HCT116 (cell line): ENCODE measurements around the gene NECAB3. TPM values are rescaled to one million over a fixed set of nuclear protein-coding genes. Genes with fewer than 3 reads are reported as not detected.
A peak's percentile ranks its signal among the peaks of the same experiment; 100 is the strongest.

Source experiments
- ATAC-seq: fragments of 200-7000 bp; cut with Tn5 transposase; 2 replicates; pipeline ENCODE4 v1.9.1; 2020; ENCODE audit warnings: mild to moderate bottlenecking, moderate library complexity
- BruUV-seq: library from RNA; stranded (reverse); fragments of 400-500 nt; replicated peaks from 2 replicates; lab custom pipeline; 2021; lab: Mats Ljungman, UMichigan
- CTCF ChIA-PET: fragments of 300-600 bp; sonication (Branson Sonifier 250); formaldehyde crosslinking; loops from one replicate; lab custom pipeline; 2021; ENCODE audit warnings: antibody characterized with exemption; lab: Charles Lee
- POLR2A ChIA-PET: fragments of 300-600, 350-600 bp; sonication (Branson Sonifier 250); formaldehyde crosslinking; loops from one replicate; lab custom pipeline; 2021; ENCODE audit warnings: antibody characterized with exemption; lab: Charles Lee
- RAD21 ChIA-PET, 2 experiments: fragments of 300-600 bp; sonication (Branson Sonifier 250); formaldehyde crosslinking; loops; one replicate each; lab custom pipeline; 2023; ENCODE audit warnings: low total read pairs in 2 of 2; ENCODE audit not compliant: uncharacterized antibody in 2 of 2, unreplicated experiment in 2 of 2, low non-redundant PET in 1 of 2; lab: Charles Lee
- DNase-seq: peaks from one replicate; pipeline ENCODE4 v3.0.0-alpha.2; 2010; ENCODE audit warnings: low read depth, low spot score
- H2AFZ ChIP-seq: fragments of 200-600 bp; shearing (Covaris generic), sonication (generic); 2 replicates; pipeline ENCODE4 v1.6.1; 2017; ENCODE audit warnings: low read depth, mixed run types, mixed read lengths, antibody characterized with exemption, low read length; ENCODE audit not compliant: poor library complexity, severe bottlenecking
- H3K27ac ChIP-seq: 2 replicates; pipeline ENCODE4 v1.5.1; 2012; ENCODE audit warnings: low read depth, low read length
- H3K27me3 ChIP-seq: fragments of 200-600 bp; sonication (generic); 2 replicates; pipeline ENCODE4 v1.6.1; 2016; ENCODE audit warnings: mixed run types, low read length, mixed read lengths; ENCODE audit not compliant: insufficient read depth
- H3K36me3 ChIP-seq, 2 experiments: fragments of 200-500 bp in 1 of 2; fragments of 200-600 bp in 1 of 2; sonication (Bioruptor generic) in 1 of 2; sonication (generic) in 1 of 2; 2 replicates each; pipeline versions ENCODE4 v1.5.1 to v1.6.1; 2014 to 2016; ENCODE audit warnings: low read length in 2 of 2, inconsistent platforms in 1 of 2, mixed read lengths in 1 of 2, mixed run types in 1 of 2; ENCODE audit not compliant: insufficient read depth in 2 of 2, control insufficient read depth in 1 of 2
- H3K4me1 ChIP-seq, 2 experiments: fragments of 200-600 bp in 1 of 2; sonication (generic) in 1 of 2; 2 replicates each; pipeline versions ENCODE4 v1.5.1 to v1.6.1; 2012 to 2017; ENCODE audit warnings: low read length in 2 of 2, inconsistent platforms in 1 of 2, mild to moderate bottlenecking in 1 of 2, mixed read lengths in 1 of 2, mixed run types in 1 of 2, moderate library complexity in 1 of 2; ENCODE audit not compliant: insufficient read depth in 2 of 2, control insufficient read depth in 1 of 2
- H3K4me2 ChIP-seq: fragments of 200-600 bp; sonication (generic); 2 replicates; pipeline ENCODE4 v1.6.1; 2017; ENCODE audit warnings: mixed run types, low read length, mixed read lengths
- H3K4me3 ChIP-seq, 2 experiments: fragments of 200-600 bp in 1 of 2; sonication (generic) in 1 of 2; replicated peaks in 1 of 2; 2 replicates each; pipeline ENCODE4 v1.5.1; 2011 to 2016; ENCODE audit warnings: low read length in 2 of 2, control low read depth in 1 of 2, low read depth in 1 of 2, mild to moderate bottlenecking in 1 of 2, mixed read lengths in 1 of 2, mixed run types in 1 of 2
- H3K79me2 ChIP-seq: fragments of 200-600 bp; sonication (generic); 2 replicates; pipeline ENCODE4 v1.6.1; 2017; ENCODE audit warnings: mild to moderate bottlenecking, mixed run types, low read length, moderate library complexity, mixed read lengths; ENCODE audit not compliant: insufficient read depth
- H3K9ac ChIP-seq: fragments of 200-600 bp; sonication (generic); 2 replicates; pipeline ENCODE4 v1.6.1; 2016; ENCODE audit warnings: low read length, mixed read lengths
- H3K9me2 ChIP-seq: fragments of 200-600 bp; sonication (generic), shearing (Covaris generic); 2 replicates; pipeline ENCODE4 v1.6.1; 2017; ENCODE audit warnings: mixed run types, mild to moderate bottlenecking, moderate library complexity; ENCODE audit not compliant: insufficient read depth
- H3K9me3 ChIP-seq, 2 experiments: fragments of 200-500 bp in 1 of 2; fragments of 200-600 bp in 1 of 2; sonication (Bioruptor generic) in 1 of 2; sonication (generic) in 1 of 2; 2 replicates each; pipeline ENCODE4 v1.6.1; 2014 to 2017; ENCODE audit warnings: low read length in 2 of 2, mixed read lengths in 2 of 2, inconsistent platforms in 1 of 2, low read depth in 1 of 2, mild to moderate bottlenecking in 1 of 2, mixed run types in 1 of 2, moderate library complexity in 1 of 2; ENCODE audit not compliant: control insufficient read depth in 1 of 2, insufficient read depth in 1 of 2
- H4K20me1 ChIP-seq: fragments of 200-600 bp; sonication (generic), shearing (Covaris generic); 2 replicates; pipeline ENCODE4 v1.6.1; 2017; ENCODE audit warnings: mixed run types, mild to moderate bottlenecking, moderate library complexity; ENCODE audit not compliant: insufficient read depth
- CBX3 ChIP-seq: IDR thresholded peaks from 2 replicates; pipeline ENCODE4 v1.6.1; 2012; ENCODE audit warnings: low read depth
- CEBPB ChIP-seq: IDR thresholded peaks from 2 replicates; pipeline ENCODE4 v1.6.1; 2012; ENCODE audit warnings: low read depth
- EGR1 ChIP-seq: IDR thresholded peaks from 2 replicates; pipeline ENCODE4 v1.6.1; 2012; ENCODE audit warnings: low read depth
- ELF1 ChIP-seq: IDR thresholded peaks from 2 replicates; pipeline ENCODE4 v1.6.1; 2012; ENCODE audit warnings: low read depth, borderline replicate concordance
- FOSL1 ChIP-seq: IDR thresholded peaks from 2 replicates; pipeline ENCODE4 v1.6.1; 2012; ENCODE audit warnings: low read depth
- JUND ChIP-seq: IDR thresholded peaks from 2 replicates; pipeline ENCODE4 v1.6.1; 2012
- MAX ChIP-seq: IDR thresholded peaks from 2 replicates; pipeline ENCODE4 v1.6.1; 2012
- POLR2A ChIP-seq: IDR thresholded peaks from 2 replicates; pipeline ENCODE4 v1.7.0; 2011; ENCODE audit warnings: borderline replicate concordance; ENCODE audit not compliant: insufficient read depth, insufficient read length; ENCODE audit errors: extremely low read depth
- RAD21 ChIP-seq: IDR thresholded peaks from 2 replicates; pipeline ENCODE4 v1.6.1; 2012; ENCODE audit warnings: low read depth, mild to moderate bottlenecking
- SIN3A ChIP-seq: IDR thresholded peaks from 2 replicates; pipeline ENCODE4 v1.6.1; 2012; ENCODE audit warnings: low read depth
- TCF7L2 ChIP-seq: IDR thresholded peaks from 2 replicates; pipeline ENCODE4 v1.7.0; 2011; ENCODE audit warnings: borderline replicate concordance, inconsistent platforms; ENCODE audit not compliant: insufficient read depth, insufficient read length; ENCODE audit errors: extremely low read depth
- YY1 ChIP-seq: IDR thresholded peaks from 2 replicates; pipeline ENCODE4 v1.6.1; 2011; ENCODE audit warnings: low read length, low read depth, moderate library complexity, mild to moderate bottlenecking; ENCODE audit not compliant: insufficient replicate concordance; ENCODE audit errors: extremely low read depth
- ZFX ChIP-seq: fragments of 450-650 bp; IDR thresholded peaks from 2 replicates; pipeline ENCODE4 v1.6.1; 2017
- ZNF274 ChIP-seq: fragments of 200-500 bp; sonication (Bioruptor generic); IDR thresholded peaks from 2 replicates; pipeline ENCODE4 v1.6.1; 2014; ENCODE audit warnings: mild to moderate bottlenecking, low read depth, low read length, inconsistent platforms
- intact Hi-C: fragments of 100-400 bp; cut with micrococcal nuclease; formaldehyde crosslinking; loops from 2 replicates; pipeline ENCODE4 v1.10.0; 2022
- total RNA-seq: library from RNA; stranded (reverse); gene quantifications from one replicate; pipeline ENCODE4 v1.2.1, GENCODE V29; 2021; ENCODE audit not compliant: unreplicated experiment

NECAB3 gene
- total RNA-seq, 1 experiment from 2014 or later: 48.1 TPM

GRCh38 chr20:33709905-33710541, 35.8 kb upstream of the NECAB3 start:
- RAD21 ChIA-PET: no interaction called here
- TF ChIP-seq ZFX (no peak), RAD21 (no peak), EGR1 (no peak), POLR2A (no peak), ZNF274 (no peak), ELF1 (no peak), CBX3 (no peak), FOSL1 (no peak), SIN3A (no peak), CEBPB (no peak), YY1 (no peak), JUND (no peak), TCF7L2 (no peak), MAX (no peak)
- CTCF ChIA-PET: no interaction called here
- DNase-seq (no peak), ATAC-seq (peak; percentile 58)
- H4K20me1 ChIP-seq: no peaks in the 10 kb centered on the region
- no peaks in the 10 kb centered on the region for H3K79me2 ChIP-seq
- H3K4me3 ChIP-seq: no peak overlapping the region
- peak overlapping the region; percentile 38 for H3K4me2 ChIP-seq
- POLR2A ChIA-PET: no interaction called here
- no peaks in the 10 kb centered on the region for H3K9me2 ChIP-seq
- H3K27me3 ChIP-seq: no peaks in the 10 kb centered on the region
- H3K36me3 ChIP-seq: 0 out of 4 replicates have a peak, but pooled peaks cover 0 to 5% of the 10 kb centered on the region in 2 experiments
- no peak overlapping the region for H2AFZ ChIP-seq
- BruUV-seq: no TSS peak
- intact Hi-C loops: loop anchor here (5.0 kb wide), 1 partner anchor 963 kb away; no protein-coding TSS in a partner anchor
- H3K9ac ChIP-seq: no peak overlapping the region
- no peak overlapping the region for H3K27ac ChIP-seq
- H3K9me3 ChIP-seq: no peaks in the 10 kb centered on the region
- H3K4me1 ChIP-seq: peaks cover 4 to 23% of the 10 kb centered on the region in 2 experiments; a peak in 3 of 4 replicates
